GM18870 (cell line): Measurements from ENCODE around the gene ALX4.

Source experiments
- ATAC-seq: cut with Tn5 transposase; IDR thresholded peaks from one replicate; pipeline ENCODE4 v1.9.1; 2021; ENCODE audit warnings: moderate library complexity; ENCODE audit not compliant: unreplicated experiment

ALX4 gene

DNA sequence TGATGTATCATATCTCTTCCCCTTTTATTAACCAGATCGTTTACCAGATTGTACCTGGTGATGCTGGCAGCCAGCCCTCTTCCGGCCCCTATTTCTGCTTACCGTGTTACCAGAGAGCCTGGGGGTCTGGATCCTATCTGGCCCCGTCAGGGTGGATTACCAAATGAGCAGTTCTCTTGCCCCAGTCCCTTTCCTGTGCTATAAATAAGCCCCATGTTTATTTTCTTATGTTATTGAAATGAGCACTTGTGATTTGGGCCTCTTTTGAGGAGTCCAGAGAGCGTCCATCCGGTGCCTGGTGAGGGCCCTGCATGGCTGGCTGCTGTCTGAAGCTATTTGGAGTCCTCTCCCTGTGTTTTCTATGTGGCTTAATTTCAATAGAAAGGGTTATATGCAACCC, 59.5 kb downstream of the ALX4 start:
- no peak for ATAC-seq

DNA sequence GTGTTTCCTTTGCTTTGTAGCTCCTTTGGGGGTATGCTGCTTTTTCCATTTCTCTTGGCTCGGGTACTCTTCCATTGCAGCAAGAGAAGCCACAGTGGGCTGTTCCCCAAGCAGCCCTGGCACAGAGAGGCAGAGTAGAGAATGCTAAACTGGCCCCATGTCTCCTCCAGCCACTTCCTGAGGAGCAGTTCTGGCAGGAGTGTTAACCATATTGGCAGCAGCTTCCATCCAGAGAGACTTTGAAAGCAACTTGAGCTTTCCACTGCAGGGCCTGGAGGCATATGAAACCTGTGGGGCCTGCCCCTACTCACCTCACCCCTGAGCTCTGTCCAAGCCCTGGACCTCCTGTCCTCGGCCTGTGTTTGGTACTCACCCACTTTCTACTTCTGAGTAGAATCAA, 61.8 kb downstream of the ALX4 start:
- ATAC-seq, result no peak

DNA sequence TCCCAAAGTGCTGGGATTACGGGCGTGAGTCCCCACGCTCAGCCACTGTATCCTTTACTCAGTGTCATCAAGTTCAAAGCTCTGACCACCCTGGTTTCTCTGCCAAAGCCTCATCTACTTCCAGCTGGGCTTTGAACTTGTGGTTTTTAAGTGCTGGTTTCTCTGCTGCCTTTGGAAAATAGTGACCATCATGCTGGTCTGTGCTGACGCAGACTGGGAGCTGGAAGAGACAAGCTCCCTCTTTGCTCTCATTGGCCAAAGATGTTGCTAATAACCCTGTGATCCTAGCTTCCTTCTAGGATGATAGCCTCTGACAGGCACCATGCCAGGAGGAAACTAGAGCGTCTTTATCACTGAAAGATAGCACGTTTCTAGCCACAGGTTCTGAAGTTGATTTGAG, 62.4 kb downstream of the ALX4 start:
- ATAC-seq, result no peak

DNA sequence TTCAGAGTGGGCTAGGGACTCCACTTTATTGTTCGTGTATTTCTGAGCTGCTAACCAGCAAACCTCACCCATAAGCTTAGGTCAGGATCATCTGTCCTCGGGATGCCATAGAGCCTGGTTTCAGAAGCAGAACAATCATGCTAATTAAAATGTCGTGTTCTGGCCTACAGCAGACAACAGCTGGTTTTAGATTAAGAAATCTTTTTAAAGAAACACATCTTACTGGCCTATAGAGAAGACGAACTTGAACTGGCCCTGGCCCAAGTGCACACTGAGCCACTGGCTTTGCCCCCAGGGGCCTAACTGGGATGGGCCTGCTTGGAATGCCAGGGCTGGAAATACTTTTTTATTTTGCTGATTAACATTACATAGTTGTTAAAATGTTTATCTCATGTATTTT, 63.2 kb downstream of the ALX4 start:
- ATAC-seq, result no peak

DNA sequence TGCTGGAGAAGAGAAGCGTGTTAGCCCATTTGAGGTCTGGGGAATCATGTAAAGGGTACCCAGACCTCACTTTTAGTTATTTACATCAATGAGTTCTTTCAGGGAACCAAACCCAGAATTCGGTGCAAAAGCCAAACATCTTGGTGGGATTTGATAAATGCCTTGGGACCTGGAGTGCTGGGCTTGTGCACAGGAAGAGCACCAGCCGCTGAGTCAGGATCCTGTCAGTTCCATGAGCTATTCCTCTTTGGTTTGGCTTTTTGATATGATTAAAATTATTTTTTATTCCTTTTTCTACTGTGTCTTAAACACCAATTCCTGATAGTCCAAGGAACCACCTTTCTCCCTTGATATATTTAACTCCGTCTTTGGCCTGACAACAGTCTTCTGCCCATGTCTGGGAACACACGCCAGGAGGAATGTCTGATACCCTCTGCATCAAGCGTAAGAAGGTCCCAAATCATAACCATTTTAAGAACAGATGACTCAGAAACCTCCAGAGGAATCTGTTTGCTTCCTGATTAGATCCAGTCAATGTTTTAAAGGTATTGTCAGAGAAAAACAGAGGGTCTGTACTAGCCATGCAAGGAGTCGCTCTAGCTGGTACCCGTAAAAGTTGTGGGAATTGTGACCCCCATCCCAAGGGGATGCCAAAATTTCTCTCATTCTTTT, 65.2 kb downstream of the ALX4 start:
- ATAC-seq, result no peak

DNA sequence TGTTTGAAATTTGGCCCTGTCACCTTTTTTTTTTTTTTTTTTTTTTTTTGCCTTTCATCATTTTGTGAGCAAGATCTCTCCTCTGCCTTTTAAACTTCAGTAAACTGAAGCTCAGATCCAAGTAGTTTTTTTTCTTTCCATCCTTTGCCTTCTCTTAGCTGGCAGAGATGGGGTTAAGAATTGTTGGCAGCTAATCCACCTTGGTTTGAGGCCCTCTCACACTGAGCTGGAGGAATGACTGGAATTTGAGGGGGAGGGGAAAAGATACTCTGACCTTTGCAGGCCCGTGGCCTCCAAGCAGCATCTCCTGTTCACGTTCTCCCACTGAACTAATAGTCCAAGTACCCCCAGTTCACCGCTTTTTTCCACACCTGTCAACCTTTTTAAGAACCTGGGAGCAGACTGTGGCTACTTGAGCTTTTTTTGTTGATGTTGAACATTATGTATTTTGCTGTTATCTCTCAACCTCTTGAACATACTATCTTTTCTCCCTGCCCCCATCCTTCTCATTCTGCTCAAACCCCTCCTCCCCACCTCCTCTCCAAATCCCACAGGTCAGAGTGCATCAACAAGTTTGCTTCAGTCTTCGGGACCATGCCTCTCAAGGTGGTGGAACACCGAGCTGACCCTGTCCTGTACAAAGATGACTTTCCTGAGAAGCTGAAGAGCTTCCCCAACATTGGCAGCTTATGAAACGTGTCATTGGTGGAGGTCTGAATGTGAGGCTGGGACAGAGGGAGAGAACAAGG, 66.2 kb downstream of the ALX4 start:
- ATAC-seq, result no peak

DNA sequence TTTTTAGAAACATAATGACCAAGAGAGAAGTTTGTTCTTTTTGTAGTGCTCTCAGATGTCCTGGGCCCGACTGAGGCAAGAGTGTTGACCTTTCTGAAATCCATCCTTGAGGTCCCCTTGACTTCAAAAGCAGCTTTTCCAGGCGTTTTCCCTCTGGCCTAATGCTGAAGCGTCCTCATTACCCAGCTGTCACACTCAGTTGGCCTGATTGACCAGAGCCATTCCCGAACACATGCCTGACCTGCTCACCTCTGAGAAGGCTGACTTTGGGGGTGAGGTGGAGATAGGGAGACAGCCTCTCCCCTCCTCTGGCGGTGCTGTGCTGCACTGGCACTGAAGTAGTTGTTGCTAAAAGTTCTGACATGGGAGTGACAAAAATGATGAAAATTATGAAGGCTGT, 66.9 kb downstream of the ALX4 start:
- ATAC-seq, result no peak

DNA sequence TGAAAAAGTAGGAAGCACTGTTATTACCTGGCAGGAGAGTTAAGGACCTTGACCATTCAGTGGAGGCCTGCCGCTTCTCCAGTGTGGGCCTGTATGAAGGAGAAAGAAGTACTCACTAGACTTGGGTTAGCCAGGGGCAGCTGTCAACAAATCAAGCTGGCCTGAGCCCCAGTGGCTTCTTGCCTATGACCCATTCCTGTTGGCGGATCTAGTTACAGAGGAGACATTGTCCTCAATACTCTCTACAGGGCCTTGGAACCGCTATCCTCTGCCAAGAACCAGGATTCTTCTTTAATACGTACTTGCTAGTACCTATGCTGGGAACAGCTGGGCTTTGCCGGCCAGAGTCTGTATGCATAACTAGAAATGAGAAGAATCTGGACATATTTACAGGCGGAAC, 68.1 kb downstream of the ALX4 start:
- no peak for ATAC-seq

DNA sequence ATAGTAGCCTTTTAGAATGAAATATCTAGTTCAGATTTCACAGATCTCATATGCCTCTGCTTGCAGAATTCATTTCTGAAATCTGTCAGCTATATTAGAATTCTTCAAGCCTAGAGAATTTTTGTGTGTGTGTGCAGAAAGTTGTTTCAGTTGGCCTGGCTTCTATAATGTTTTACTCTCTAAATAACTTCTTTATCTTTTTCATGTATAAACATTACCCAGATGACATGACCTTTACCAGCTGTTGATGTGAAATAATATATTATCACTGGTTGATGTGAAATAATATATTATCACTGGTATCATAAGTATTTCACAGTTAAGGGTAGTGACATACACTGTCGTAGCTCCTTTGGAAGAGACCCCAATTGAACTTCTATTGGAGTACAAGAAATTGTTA, 72.8 kb downstream of the ALX4 start:
- ATAC-seq, result no peak

DNA sequence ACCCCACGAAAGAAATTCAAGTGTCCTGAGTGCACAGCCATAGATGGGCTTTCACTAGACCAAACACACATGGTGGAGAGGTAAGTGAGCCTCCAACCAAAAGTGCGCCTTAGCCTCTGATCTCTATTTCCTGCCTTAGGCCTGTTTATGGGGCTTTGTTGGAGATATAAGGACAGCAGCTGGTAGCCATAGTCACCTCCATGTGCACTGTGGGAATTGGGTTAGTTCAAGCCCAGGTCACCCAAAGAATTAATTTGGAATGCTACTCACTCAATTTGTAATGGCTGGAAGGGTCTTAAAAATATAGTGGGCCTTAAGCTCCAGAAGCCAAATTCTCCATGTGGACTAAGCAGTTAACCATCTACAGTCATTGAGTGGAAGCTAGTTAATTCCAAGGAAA, 73.6 kb downstream of the ALX4 start:
- no peak for ATAC-seq

DNA sequence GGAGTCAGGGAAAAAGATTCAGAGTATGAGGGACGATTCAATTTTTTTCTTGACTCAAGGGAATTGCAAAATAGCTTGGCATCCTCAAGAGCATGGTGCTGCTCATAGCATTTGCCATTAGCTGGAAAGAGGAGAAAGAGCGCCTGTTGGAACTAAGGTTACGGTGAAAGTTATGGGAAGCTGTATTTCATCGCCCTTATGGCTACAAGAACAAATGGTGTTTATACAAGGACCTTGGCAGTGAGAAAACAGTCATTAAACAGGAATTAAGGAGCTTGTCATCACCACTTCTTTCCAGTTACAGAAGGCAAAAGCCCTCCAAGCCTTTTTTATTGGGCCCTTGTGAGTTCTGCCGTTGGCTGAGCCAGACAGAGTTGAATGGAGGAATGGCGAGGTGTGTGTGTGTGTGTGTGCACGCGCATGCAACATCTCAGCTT, 74.2 kb downstream of the ALX4 start:
- no peak for ATAC-seq

DNA sequence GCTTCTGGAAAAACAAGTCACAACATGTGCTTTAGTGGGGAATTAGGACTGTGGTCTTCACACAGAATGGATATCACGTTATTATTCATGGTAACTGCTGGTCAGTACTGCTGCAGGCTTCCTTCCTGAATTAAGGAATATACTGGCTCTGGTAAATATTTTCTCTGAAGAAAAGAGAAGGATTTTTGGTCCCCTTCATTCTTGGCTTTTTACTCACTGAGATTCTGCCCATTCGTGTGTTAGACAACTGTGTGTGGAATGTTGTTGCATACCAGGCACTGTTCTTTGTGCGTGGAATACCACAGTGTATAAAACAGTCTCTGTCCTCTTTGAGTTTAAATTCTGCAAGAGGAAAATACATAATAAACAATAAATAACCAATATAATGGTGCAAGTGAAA, 80.3 kb downstream of the ALX4 start:
- no peak for ATAC-seq

DNA sequence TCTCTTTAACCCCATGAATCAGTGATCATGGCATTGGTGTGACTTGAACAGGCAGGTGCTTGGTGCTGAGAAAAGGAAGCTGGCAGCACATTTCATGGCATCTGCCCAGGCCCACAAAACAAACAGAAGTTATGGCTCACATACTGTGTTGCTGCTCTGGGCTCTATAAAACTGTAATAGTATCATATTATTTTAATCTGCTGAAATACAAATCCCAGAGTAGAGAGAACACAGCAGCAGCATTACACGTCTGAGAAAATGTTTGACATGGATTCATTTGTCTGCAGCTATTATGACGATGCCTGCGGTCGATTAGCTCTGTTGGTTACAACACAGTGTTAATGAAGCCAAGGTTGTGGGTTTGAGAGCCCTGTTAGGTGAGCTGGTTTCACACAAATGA, 80.8 kb downstream of the ALX4 start:
- no peak for ATAC-seq

DNA sequence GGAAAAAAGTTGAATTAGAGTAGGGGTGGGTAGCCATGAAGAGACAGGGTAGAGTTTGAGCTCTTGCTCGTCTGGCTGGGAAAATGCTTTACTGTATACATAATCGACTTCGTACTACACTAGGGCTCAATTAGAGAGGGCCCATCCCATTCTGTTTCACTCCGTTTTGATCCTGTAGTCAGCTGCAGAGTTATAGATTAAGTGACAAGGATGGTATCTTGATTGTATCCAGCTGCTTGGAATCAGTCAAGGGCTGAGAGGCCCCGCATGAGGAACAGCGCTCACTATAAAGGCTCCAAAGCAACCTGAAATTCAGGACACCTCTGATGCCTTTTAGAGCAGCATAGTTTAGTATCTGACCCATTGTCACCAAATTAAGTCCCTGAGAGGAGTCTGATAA, 81.6 kb downstream of the ALX4 start:
- no peak for ATAC-seq

DNA sequence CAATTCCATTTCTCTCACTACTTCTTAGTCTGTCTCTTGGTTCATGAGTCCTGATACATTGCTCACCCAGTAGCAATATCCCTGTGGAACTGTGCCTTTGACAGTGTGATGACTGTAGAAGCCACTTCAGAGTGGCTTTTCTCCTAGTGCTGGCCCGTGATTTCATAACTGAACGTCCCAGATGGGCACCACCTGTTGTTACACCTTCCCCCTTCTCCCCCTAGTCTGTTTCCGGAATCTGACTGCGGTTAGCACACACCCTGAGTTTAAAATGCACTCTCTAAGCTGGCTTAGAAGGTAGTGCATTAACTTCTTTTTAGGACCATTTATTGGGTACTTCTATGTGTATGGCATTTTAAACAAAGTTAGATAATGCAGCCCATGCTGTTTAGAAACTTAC, 83.0 kb downstream of the ALX4 start:
- no peak for ATAC-seq

DNA sequence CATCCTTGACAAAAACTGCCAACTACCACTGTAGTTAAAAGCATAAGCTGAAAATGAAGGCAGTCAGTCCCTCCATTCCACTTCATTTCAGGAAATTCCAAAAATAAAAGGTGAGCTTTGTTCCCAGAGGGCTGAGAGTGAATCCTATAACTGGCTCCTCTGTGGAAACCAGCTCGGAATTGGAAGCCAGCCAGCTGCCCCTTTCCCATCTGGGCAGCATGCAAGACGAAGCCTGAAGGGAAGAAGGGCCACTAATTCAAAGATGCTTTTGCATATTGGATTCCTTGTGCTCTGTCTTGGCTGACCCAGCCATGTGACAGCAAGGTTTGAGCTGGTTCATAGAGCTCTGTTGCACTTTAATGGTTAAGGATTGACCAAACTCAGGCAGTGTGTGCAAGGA, 83.4 kb downstream of the ALX4 start:
- no peak for ATAC-seq

DNA sequence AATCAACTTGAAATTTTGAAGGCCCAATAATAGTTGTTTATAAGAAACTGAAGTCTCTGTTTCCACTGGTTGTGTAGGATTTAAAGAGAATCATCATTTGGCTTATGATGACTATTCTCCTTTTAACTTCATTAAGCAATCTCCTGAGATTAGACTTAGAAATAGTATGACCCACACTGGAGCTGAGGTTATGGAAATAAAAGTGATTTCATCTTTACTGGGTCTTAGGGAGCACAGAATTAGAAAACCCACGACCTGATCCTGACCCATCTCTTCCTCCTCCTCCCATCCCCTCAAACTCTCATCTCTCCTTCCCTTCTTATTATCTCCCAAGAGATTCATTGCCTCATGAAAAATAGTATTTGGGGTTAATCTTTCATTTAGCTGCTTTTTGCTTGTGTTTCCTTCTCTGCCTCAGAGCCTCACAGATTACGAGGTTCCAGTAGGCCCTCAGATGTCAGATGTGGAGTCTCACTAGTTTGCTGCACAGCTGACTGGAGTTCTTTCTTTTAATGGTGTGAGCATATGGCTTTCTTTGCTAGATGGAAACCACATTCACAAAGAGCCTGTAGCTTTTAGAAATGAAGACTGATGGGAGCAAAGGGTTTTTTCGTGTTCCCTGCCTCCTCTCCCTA, 85.0 kb downstream of the ALX4 start:
- no peak for ATAC-seq

DNA sequence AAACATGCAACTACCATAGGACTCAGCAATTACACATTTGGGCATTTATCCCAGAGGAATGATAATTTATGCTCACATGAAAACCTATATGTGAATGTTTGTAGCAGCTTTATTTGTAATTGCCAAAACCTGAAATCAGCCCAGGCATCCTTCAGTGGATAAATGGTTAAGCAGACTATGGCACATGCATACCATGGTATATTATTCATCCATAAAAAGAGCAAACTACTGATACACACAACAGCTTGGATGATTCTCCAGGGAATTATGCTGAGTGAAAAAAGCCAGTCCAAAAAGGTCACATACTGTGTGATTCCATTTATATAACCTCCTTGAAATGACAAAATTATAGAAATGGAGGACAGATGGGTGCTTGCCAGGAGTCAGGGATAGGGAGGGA, 86.7 kb downstream of the ALX4 start:
- ATAC-seq, result no peak

DNA sequence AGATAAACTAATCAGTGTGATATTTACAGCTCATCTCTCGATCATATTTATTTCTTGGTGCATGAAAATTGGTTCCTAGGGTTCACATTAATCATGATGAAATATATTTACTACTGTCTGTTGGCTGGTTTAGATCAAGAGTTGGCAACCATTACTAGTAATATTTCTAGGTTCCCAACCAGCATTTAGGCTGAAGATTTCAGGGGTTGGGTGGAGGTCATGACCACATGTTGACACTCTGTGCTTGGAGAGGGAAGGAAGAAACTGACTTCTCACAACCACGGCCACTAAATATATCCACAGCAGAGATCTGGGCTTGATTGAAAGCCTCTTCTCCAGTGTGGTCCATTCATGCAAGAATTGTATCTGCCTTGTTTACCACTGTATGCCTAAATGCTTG, 87.9 kb downstream of the ALX4 start:
- no peak for ATAC-seq

DNA sequence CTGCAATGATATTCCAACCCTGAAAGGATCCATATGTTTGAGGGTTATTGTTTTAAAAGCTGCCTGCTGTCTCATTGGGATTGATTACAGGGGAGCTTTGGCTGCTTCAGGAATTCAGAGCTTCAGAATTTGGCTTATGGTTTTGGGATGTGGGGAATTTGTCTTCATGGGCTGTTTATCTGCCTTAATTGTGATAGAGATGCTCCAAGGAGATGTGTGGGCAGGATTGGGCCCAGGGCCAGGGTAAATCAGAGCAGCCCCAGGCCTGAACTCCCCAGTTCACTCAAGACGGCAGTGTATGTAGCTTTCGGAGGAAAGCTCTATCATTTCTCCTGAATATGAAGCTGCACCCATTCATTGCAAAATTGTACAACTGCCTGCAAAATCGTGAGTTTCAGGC, 88.5 kb downstream of the ALX4 start:
- ATAC-seq, result no peak

DNA sequence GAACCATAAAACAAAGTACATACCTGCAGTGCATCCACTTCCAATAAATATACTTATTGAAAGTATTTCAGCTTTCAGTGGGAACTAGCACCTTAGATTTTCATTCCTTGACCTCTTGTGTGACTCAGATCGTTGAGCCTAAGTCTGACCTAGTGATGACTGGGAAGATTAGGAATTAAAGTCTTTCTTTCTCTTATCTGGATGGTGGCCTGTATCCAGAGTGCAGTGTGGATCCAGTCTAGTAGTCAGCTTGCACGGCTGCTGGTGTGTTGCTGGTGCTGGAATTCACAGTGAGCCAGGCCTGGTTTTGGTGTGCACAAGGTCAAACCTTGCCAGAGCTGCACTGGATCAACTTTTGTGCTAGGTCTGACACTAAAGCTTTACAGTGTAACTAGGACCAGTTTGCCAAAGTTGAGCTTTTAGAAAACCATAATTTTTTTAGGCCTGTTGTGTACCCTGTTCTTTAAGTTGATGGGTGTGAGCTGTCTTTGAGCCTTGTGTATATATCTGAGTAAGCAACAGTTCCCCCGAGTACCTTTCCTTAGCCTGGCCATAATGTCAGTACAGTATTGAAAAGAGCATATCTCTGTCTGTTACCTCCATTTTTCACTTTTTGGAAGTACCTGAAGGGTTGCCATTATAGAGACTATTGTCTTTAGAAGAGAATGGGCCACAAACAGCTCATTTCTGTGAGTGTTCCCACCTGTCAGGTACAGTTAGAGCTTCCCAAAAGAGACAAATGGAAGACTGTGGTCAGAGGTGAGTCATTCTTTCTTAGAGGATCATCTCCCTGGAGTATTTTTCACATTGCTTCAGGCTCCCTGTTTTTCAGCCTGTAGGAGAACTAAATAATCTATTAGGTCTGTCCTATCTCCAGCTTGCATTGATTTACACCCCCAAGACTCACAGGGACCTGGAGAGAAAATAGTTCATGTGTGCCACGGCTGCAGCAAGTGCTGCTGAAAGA, 89.8 kb downstream of the ALX4 start:
- ATAC-seq, result no peak
